PC-3 (cell line): Measurements from ENCODE around the gene DDI2.

ENCODE experiments used
- EZH2phosphoT487 ChIP-seq: fragments of 300-600 bp; sonication (generic); IDR thresholded peaks from 2 replicates; pipeline ENCODE4 v1.6.1; 2018; ENCODE audit warnings: mild to moderate bottlenecking, antibody characterized with exemption, low read length, borderline replicate concordance
- TF ChIP-seq, protein P1 (sequence below): fragments of 300-600 bp; sonication (generic); conservative IDR thresholded peaks from 2 replicates; pipeline ENCODE4 v1.5.1; 2017; ENCODE audit warnings: antibody characterized with exemption, low read depth, mild to moderate bottlenecking, low read length

DNA sequence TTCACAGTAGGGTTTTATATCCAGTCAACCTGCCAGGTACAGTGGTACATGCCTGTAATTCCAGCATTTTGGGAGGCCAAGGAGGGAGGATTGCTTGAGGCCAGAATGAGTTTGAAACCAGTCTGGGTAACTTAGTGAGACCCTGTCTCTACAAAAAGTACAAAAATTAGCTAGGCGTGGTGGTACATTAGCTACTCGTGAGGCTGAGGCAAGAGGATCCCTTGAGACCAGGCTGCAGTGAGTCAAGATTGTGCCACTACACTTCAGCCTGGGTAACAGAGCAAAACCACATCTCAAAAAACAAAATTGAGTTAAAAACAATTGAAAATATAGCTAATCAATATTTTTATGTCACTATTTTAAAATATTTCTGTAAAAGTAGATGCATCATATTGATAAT is 33.2 kb downstream of the DDI2 start:
- TF ChIP-seq, protein P1, sequence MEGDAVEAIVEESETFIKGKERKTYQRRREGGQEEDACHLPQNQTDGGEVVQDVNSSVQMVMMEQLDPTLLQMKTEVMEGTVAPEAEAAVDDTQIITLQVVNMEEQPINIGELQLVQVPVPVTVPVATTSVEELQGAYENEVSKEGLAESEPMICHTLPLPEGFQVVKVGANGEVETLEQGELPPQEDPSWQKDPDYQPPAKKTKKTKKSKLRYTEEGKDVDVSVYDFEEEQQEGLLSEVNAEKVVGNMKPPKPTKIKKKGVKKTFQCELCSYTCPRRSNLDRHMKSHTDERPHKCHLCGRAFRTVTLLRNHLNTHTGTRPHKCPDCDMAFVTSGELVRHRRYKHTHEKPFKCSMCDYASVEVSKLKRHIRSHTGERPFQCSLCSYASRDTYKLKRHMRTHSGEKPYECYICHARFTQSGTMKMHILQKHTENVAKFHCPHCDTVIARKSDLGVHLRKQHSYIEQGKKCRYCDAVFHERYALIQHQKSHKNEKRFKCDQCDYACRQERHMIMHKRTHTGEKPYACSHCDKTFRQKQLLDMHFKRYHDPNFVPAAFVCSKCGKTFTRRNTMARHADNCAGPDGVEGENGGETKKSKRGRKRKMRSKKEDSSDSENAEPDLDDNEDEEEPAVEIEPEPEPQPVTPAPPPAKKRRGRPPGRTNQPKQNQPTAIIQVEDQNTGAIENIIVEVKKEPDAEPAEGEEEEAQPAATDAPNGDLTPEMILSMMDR = no peak
- no peak for TF ChIP-seq EZH2phosphoT487
